Astrocyte of the cerebellum (primary cell): ENCODE results near the gene SNRPF.
"Not testable (repeated sequence)": the region's sequence is repeated elsewhere in the genome, so short reads cannot be mapped to it uniquely, and the experiment has no call there.

Source experiments
- DNase-seq: peaks from one replicate; pipeline ENCODE4 v3.0.0-alpha.2; 2011; ENCODE audit warnings: low read depth
- H3K4me3 ChIP-seq: 2 replicates; pipeline ENCODE4 v1.5.1; 2011; ENCODE audit warnings: mild to moderate bottlenecking, low read depth, low read length, moderate library complexity
- CTCF ChIP-seq: IDR thresholded peaks from 2 replicates; pipeline ENCODE4 v1.5.1; 2012; ENCODE audit warnings: low read length, low read depth, moderate library complexity, mild to moderate bottlenecking; ENCODE audit errors: missing control alignments
- in situ Hi-C: cut with HindIII; loops from 2 replicates; pipeline ENCODE4 v1.10.0; 2017; ENCODE audit warnings: low sequenced_read_pairs

The SNRPF gene

GRCh38 chr12:95838125-95838524, 20.6 kb upstream of the SNRPF start:
- TF ChIP-seq CTCF: no peak
- in situ Hi-C loops: no loop called here
- DNase-seq: peak; percentile 62
- H3K4me3 ChIP-seq: no peak overlapping the region

- DNase-seq, in situ Hi-C loops: not testable (repeated sequence)
- H3K4me3 ChIP-seq: peak overlapping the region; percentile 16
These were observed 16.3 kb upstream of the SNRPF start for GRCh38 chr12:95842426-95842825.

- DNase-seq: no peak
- peak; percentile 47 for TF ChIP-seq CTCF
- H3K4me3 ChIP-seq: no peak overlapping the region
- in situ Hi-C loops: no loop called here
These were observed 10.0 kb upstream of the SNRPF start for GRCh38 chr12:95848575-95849388.

GRCh38 chr12:95851606-95852005, 7.1 kb upstream of the SNRPF start:
- in situ Hi-C loops: no loop called here

GRCh38 chr12:95852133-95852532, 6.6 kb upstream of the SNRPF start:
- H3K4me3 ChIP-seq: no peak overlapping the region
- no peak for DNase-seq
- TF ChIP-seq CTCF: no peak
- in situ Hi-C loops: no loop called here

More at GRCh38 chr12:95851606-95852005, 7.1 kb upstream of the SNRPF start:
- TF ChIP-seq CTCF: no peak
- H3K4me3 ChIP-seq: no peak overlapping the region
- no peak for DNase-seq

- DNase-seq: no peak
- in situ Hi-C loops: no loop called here
These were observed 1.6 kb upstream of the SNRPF start for GRCh38 chr12:95857156-95857555.

More at GRCh38 chr12:95857156-95857555, 1.6 kb upstream of the SNRPF start:
- H3K4me3 ChIP-seq: no peak overlapping the region
- TF ChIP-seq CTCF: no peak
